HG02798 (cell line): ENCODE measurements around the gene GJA8.
"Not testable (repeated sequence)": the region's sequence is repeated elsewhere in the genome, so short reads cannot be mapped to it uniquely, and the experiment has no call there.

ENCODE experiments used
- ATAC-seq: cut with Tn5 transposase; IDR thresholded peaks from one replicate; pipeline ENCODE4 v1.9.1; 2021; ENCODE audit warnings: mild to moderate bottlenecking; ENCODE audit not compliant: unreplicated experiment, poor library complexity

Gene GJA8

GRCh38 chr1:147924813-147925212 is 22.2 kb downstream of the GJA8 start:
- ATAC-seq = no peak

GRCh38 chr1:147927215-147927614 is 24.6 kb downstream of the GJA8 start:
- ATAC-seq = not testable (repeated sequence)

DNA sequence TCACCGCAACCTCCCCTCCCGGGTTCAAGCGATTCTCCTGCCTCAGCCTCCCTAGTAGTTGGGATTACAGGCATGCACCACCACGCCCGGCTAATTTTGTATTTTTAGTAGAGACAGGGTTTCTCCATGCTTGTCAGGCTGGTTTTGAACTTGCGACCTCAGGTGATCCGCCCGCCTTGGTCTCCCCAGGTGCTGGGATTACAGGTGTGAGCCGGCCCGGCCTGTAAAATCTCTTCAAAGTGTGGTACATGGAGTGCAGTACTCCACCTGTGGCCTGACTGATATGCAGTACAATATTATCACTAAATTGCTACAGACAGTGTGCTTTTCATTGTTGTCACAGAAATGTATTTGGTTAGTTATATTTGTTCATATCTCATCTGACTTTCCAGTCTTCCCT is 25.1 kb downstream of the GJA8 start:
- not testable (repeated sequence) for ATAC-seq

DNA sequence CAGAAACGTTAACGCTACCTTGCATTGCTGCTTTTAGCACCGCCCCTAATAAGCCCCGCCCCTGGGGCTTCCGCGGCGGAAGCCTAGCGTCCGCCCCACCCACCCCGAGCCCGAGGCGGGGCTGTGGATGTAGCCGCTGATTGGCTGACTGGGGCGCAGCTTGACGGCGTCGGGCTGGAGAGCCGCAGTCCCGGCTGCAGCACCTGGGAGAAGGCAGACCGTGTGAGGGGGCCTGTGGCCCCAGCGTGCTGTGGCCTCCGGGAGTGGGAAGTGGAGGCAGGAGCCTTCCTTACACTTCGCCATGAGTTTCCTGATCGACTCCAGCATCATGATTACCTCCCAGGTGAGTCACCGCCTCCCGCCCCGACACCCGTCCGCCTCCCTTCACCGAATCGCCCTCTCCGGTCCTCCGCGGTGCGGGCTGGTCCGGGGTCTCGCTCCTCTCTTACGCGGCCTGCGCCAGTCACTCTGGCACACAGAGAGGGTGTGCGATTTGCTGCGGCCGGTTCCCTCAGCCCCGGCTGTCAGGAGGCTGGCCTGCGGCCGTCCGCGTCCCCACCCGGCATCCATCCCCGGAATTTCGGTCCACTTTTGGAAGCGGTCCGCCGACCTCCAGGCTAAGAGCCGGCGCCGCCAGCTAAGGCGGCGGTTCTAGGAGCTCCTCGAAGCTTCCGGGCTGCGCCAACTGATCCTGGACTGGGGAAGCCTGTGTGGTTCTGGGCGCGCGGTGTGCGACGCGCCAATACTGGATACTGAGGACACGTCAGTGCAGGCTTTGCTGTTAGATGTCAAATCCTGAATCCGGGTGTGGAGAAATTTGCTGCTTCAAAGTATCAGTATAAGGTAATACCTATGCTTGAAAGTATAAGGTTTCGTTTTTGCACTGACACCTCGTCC is 25.9 kb downstream of the GJA8 start, which contains the start of gene GPR89B:
Gene GPR89B (plus strand): TSS at position 185 of the 897 bp plus-strand sequence. CDS start 117 bp downstream, at position 302.
- peak; percentile 97 for ATAC-seq

DNA sequence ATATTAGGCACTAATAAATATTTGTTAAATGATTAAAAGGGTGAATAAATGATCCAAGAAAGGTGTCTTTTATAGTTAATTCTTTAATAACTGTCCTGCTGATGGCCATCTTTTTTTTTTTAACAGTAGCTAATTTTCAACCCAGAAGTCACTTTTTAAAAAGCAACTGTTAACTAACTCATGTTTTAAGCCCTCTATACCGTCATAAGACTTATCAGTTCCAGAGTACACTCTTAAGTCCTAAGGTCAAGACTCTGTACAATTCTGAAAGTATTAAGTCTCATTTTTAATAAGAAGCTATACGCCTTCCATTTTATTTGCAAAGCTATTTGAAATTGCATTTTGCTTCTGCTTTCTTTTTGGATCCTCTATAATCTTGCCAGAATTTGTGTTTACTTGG is 28.5 kb downstream of the GJA8 start:
- not testable (repeated sequence) for ATAC-seq

- ATAC-seq = not testable (repeated sequence)
Measured at GRCh38 chr1:147935296-147935695, 32.7 kb downstream of the GJA8 start.

DNA sequence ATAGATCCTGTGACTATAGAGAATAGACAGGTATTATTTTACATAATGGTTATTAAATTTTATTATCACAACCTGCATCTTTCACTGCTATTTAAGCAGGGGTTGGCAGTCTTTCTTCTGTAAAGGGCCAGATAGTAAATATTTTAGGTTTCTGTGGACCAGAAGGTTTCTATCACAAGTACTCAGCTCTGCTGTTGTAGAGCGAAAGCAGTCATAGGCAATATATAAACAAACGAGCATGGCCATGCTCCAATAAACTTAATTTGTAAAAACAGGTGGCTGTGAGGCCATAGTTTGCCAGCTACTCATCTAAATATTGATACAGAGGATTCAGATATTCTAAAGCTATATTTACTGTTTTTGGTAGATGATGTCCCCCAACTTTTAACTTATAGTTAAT is 37.9 kb downstream of the GJA8 start:
- not testable (repeated sequence) for ATAC-seq

GRCh38 chr1:147942563-147942962 is 40.0 kb downstream of the GJA8 start:
- not testable (repeated sequence) for ATAC-seq

DNA sequence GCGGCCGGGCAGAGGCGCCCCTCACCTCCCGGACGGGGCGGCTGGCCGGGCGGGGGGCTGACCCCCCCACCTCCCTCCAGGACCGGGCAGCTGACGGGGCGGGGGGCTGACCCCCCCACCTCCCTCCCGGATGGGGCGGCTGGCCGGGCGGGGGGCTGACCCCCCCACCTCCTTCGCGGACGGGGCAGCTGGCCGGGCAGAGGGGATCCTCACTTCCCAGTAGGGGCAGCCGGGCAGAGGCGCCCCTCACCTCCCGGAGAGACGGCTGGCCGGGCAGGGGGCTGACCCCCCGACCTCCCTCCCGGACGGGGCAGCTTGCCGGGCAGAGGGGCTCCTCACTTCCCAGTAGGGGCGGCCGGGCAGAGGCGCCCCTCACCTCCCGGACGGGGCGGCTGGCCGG is 46.9 kb downstream of the GJA8 start:
- ATAC-seq = not testable (repeated sequence)
